Measurements from ENCODE around the gene SYCP1. TPM values are rescaled to one million over a fixed set of nuclear protein-coding genes. Genes with fewer than 3 reads are reported as not detected.
"Not testable (repeated sequence)": the region's sequence is repeated elsewhere in the genome, so short reads cannot be mapped to it uniquely, and the experiment has no call there.

SYCP1 gene
- total RNA-seq, 1 donor from 2014 or later = not detected

DNA sequence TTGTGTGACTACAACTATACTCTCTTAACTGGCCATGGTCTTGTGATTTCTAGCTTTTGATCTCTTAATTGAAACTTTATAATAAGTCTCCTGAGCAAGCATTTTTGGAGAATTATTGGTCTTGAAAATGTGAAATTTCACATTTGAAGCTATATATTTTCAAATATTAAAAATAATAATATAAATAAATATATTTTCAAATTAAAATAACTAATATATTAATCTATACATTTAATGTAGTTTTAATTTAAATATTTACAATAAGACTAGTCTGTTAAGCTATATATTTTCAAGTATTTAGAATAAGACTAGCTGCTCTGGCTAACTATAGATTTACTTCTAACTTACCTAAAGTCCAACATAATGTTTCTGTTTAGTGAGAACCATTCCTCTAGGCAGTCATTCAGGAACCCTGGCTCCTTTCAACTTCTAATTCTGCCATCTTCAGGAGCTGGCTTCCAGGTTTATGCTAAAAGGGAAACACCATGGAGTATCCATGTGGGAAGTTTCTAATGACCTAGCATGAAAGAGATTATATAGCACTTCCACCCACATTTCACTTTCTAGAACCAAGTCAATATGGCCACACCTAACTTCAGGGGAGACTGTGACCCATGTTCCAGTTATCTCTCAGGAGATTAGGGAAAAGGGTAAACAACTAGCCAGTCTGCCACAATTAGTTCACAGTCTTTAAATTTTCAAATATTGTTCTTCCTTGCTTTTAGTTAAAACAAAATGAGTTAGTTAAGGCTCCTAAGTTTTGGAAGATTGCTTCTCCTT lies 143.0 kb downstream of the SYCP1 start:
- Mint-ChIP-seq H3K27me3 (ENCODE audit: low read depth) (peaks cover 5% of the 10 kb centered on the region), H3K27ac (no peak overlapping the region), H3K36me3 (ENCODE audit: low read depth) (no peaks in the 10 kb centered on the region), H3K4me3 (ENCODE audit: low read depth) (no peak overlapping the region), H3K4me1 (ENCODE audit: low read depth) (no peaks in the 10 kb centered on the region), H3K9me3 (no peaks in the 10 kb centered on the region)
- intact Hi-C loops (cut with micrococcal nuclease) = no loop called here
- DNase-seq (ENCODE audit: low spot score) = no peak

DNA sequence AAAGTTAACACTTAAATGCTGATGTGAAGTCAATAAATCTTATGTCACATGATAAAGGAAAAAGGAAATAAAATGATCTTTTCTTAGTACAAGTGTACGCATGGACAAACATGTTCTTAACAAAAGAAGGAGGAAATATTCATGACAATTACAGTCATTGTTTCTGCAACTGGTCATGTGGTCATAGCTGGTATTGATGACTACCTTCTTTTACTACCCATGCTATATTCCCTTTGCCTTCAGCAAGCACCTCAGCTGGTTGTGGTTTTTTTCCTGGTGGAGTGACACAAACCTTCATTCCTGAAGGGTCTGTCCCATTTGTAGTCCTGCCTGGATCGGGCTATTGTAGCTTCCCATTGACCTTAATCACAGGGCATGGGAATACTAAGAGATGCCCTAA lies 151.5 kb downstream of the SYCP1 start:
- no peaks in the 10 kb centered on the region for H3K4me1 Mint-ChIP-seq (ENCODE audit: low read depth)
- DNase-seq (ENCODE audit: low spot score) = no peak
- H3K9me3 Mint-ChIP-seq = no peaks in the 10 kb centered on the region
- peaks cover 2% of the 10 kb centered on the region for H3K27me3 Mint-ChIP-seq (ENCODE audit: low read depth)
- no peak overlapping the region for H3K27ac Mint-ChIP-seq
- intact Hi-C loops (cut with micrococcal nuclease) = no loop called here
- H3K4me3 Mint-ChIP-seq (ENCODE audit: low read depth) = no peak overlapping the region
- no peaks in the 10 kb centered on the region for H3K36me3 Mint-ChIP-seq (ENCODE audit: low read depth)

DNA sequence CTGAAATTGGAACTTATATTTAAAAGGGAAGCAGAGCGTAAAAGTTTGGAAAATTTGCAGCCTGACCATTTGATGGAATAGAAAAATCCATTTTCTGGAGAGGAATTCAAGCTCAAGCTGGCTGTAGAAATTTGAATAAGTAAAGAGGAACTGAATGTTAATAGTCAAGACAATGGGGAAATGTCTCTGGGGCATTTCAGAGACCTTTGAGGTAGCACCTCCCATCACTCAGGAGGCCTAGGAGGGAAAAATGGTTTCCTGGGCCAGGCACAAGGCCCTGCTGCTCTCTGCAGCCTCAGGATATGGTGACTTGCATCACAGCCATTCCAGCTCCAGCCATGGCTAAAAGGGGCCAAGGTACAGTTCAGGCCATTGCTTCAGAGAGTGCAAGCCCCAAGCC lies 157.3 kb downstream of the SYCP1 start:
- no peaks in the 10 kb centered on the region for H3K4me1 Mint-ChIP-seq (ENCODE audit: low read depth)
- H3K27me3 Mint-ChIP-seq (ENCODE audit: low read depth) = peaks cover under 1% of the 10 kb centered on the region
- no peak overlapping the region for H3K4me3 Mint-ChIP-seq (ENCODE audit: low read depth)
- H3K9me3 Mint-ChIP-seq = no peaks in the 10 kb centered on the region
- H3K27ac Mint-ChIP-seq = no peak overlapping the region
- intact Hi-C loops (cut with micrococcal nuclease) = no loop called here
- DNase-seq (ENCODE audit: low spot score) = no peak
- H3K36me3 Mint-ChIP-seq (ENCODE audit: low read depth) = no peaks in the 10 kb centered on the region

GRCh38 chr1:115012434-115012833 lies 157.8 kb downstream of the SYCP1 start:
- no peak overlapping the region for H3K27ac Mint-ChIP-seq
- H3K4me1 Mint-ChIP-seq (ENCODE audit: low read depth) = no peaks in the 10 kb centered on the region
- H3K36me3 Mint-ChIP-seq (ENCODE audit: low read depth) = no peaks in the 10 kb centered on the region
- no peaks in the 10 kb centered on the region for H3K9me3 Mint-ChIP-seq
- no peak overlapping the region for H3K4me3 Mint-ChIP-seq (ENCODE audit: low read depth)
- intact Hi-C loops (cut with micrococcal nuclease) = no loop called here
- peaks cover 2% of the 10 kb centered on the region for H3K27me3 Mint-ChIP-seq (ENCODE audit: low read depth)
- DNase-seq (ENCODE audit: low spot score) = no peak

GRCh38 chr1:115013792-115014191 lies 159.1 kb downstream of the SYCP1 start:
- Mint-ChIP-seq H3K27ac (no peak overlapping the region), H3K4me1 (ENCODE audit: low read depth) (no peaks in the 10 kb centered on the region), H3K27me3 (ENCODE audit: low read depth) (peaks cover 2% of the 10 kb centered on the region), H3K4me3 (ENCODE audit: low read depth) (no peak overlapping the region), H3K36me3 (ENCODE audit: low read depth) (no peaks in the 10 kb centered on the region), H3K9me3 (no peaks in the 10 kb centered on the region)
- intact Hi-C loops (cut with micrococcal nuclease) = no loop called here
- no peak for DNase-seq (ENCODE audit: low spot score)

GRCh38 chr1:115019549-115019948 lies 164.9 kb downstream of the SYCP1 start:
- H3K36me3 Mint-ChIP-seq (ENCODE audit: low read depth) = not testable (repeated sequence)

DNA sequence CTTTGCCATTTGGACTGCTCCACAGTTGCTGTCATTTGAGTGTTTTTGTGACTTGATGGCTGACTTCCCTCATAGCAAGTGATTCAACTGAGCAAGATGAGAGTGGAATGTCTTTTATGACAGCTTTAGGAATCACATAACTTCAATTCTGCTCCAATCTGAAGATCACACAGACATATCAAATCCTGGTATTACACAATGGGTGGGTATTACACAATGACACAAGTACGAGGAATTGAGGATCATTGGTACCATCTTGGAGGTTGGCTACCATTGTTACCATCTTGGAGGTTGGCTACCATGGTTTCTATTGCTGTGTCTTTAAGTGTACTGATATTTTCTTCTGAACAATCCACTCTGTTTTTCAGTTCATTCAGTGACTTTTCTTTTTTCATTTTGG lies 166.5 kb downstream of the SYCP1 start:
- Mint-ChIP-seq H3K4me3 (ENCODE audit: low read depth) (no peak overlapping the region), H3K4me1 (ENCODE audit: low read depth) (no peaks in the 10 kb centered on the region), H3K9me3 (no peaks in the 10 kb centered on the region), H3K36me3 (ENCODE audit: low read depth) (no peaks in the 10 kb centered on the region), H3K27ac (no peak overlapping the region), H3K27me3 (ENCODE audit: low read depth) (peaks cover 11% of the 10 kb centered on the region)
- intact Hi-C loops (cut with micrococcal nuclease) = no loop called here
- DNase-seq (ENCODE audit: low spot score) = no peak

More at GRCh38 chr1:115019549-115019948, 164.9 kb downstream of the SYCP1 start:
- H3K27ac Mint-ChIP-seq; intact Hi-C loops (cut with micrococcal nuclease); H3K4me1 Mint-ChIP-seq (ENCODE audit: low read depth); H3K9me3 Mint-ChIP-seq; H3K4me3 Mint-ChIP-seq (ENCODE audit: low read depth); DNase-seq (ENCODE audit: low spot score): not testable (repeated sequence)
- H3K27me3 Mint-ChIP-seq (ENCODE audit: low read depth) = peaks cover 11% of the 10 kb centered on the region

DNA sequence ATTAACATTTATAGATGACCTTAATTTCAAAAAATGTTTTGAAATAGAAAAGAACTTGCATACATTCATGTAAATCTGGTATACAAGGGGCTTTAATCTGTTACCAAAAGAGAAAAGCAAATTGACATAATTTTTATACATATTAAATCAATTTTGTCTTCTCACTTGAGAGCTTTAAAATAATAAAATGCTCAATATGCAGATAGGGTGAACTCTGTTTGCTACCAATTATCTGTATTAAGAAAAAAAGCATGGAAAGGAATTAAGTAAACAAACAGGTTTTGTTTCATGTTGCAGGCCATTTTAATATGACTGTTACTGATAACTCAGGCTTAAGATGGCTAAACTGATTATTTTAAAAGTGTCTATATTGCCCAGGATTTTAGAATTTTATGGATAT lies 168.9 kb downstream of the SYCP1 start:
- intact Hi-C loops (cut with micrococcal nuclease) = no loop called here
- no peaks in the 10 kb centered on the region for H3K4me1 Mint-ChIP-seq (ENCODE audit: low read depth)
- H3K9me3 Mint-ChIP-seq = no peaks in the 10 kb centered on the region
- no peak overlapping the region for H3K4me3 Mint-ChIP-seq (ENCODE audit: low read depth)
- no peak for DNase-seq (ENCODE audit: low spot score)
- peaks cover 11% of the 10 kb centered on the region for H3K27me3 Mint-ChIP-seq (ENCODE audit: low read depth)
- H3K27ac Mint-ChIP-seq = no peak overlapping the region
- no peaks in the 10 kb centered on the region for H3K36me3 Mint-ChIP-seq (ENCODE audit: low read depth)

DNA sequence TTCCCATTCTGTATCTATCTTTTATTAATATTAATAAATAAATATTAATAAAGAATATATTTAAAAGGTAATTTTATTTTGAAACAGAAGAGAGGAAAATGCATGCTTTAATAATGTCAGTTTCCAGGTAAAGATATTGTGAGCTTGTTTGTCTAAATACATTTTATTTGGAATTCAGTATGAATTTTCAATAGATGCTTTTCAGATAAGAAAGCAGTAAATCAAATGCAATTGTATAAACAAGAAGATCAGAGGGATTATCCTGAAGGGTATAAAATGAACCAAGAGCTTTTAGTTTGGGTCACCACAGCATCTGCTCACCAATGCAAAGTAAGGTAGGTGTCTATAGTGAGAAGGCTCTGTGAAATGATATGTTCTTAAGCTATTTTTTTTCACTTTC lies 174.9 kb downstream of the SYCP1 start, which contains the start of gene TSHB:
TSS of gene TSHB (plus strand) at position 301 of the 400 bp plus-strand sequence. CDS start 3,537 bp downstream, outside the sequence.
- H3K36me3 Mint-ChIP-seq (ENCODE audit: low read depth) = no peaks in the 10 kb centered on the region
- no peak for DNase-seq (ENCODE audit: low spot score)
- H3K27me3 Mint-ChIP-seq (ENCODE audit: low read depth) = peaks cover 15% of the 10 kb centered on the region
- intact Hi-C loops (cut with micrococcal nuclease) = no loop called here
- no peak within 1 kb of the TSS for H3K4me3 Mint-ChIP-seq (ENCODE audit: low read depth)
- no peak within 1 kb of the TSS for H3K27ac Mint-ChIP-seq
- H3K9me3 Mint-ChIP-seq = no peaks in the 10 kb centered on the region
- H3K4me1 Mint-ChIP-seq (ENCODE audit: low read depth) = no peaks in the 10 kb centered on the region

- peaks cover 15% of the 10 kb centered on the region for H3K27me3 Mint-ChIP-seq (ENCODE audit: low read depth)
Observed at GRCh38 chr1:115031595-115031994, 176.9 kb downstream of the SYCP1 start.

DNA sequence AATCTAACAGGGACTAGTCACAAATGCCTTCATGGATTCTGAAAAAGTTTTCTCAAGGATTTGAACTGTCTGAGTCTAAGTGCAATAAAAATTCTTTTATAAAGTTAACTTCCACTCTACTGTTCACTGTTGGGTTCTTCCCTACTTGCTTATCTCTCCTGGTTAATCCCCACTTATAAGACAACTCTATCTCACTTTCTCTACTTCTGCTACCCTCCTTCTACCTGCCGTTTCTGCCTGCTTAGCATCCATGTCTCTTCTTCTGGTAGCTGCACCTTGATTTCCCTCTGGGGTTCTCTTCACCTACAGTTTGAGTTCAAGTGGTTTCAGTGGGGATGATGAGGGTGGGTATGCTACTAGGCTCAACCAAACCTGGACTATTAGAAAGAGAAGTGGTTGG lies 181.0 kb downstream of the SYCP1 start:
- Mint-ChIP-seq H3K4me3 (ENCODE audit: low read depth) (no peak overlapping the region), H3K4me1 (ENCODE audit: low read depth) (no peaks in the 10 kb centered on the region), H3K9me3 (no peaks in the 10 kb centered on the region), H3K27me3 (ENCODE audit: low read depth) (peaks cover 5% of the 10 kb centered on the region), H3K27ac (no peak overlapping the region), H3K36me3 (ENCODE audit: low read depth) (no peaks in the 10 kb centered on the region)
- intact Hi-C loops (cut with micrococcal nuclease) = no loop called here
- DNase-seq (ENCODE audit: low spot score) = no peak

More at GRCh38 chr1:115031595-115031994, 176.9 kb downstream of the SYCP1 start:
- H3K9me3 Mint-ChIP-seq = no peaks in the 10 kb centered on the region
- H3K4me1 Mint-ChIP-seq (ENCODE audit: low read depth) = no peaks in the 10 kb centered on the region
- DNase-seq (ENCODE audit: low spot score) = no peak
- H3K36me3 Mint-ChIP-seq (ENCODE audit: low read depth) = no peaks in the 10 kb centered on the region
- H3K4me3 Mint-ChIP-seq (ENCODE audit: low read depth) = no peak overlapping the region
- H3K27ac Mint-ChIP-seq = no peak overlapping the region
- intact Hi-C loops (cut with micrococcal nuclease) = no loop called here

DNA sequence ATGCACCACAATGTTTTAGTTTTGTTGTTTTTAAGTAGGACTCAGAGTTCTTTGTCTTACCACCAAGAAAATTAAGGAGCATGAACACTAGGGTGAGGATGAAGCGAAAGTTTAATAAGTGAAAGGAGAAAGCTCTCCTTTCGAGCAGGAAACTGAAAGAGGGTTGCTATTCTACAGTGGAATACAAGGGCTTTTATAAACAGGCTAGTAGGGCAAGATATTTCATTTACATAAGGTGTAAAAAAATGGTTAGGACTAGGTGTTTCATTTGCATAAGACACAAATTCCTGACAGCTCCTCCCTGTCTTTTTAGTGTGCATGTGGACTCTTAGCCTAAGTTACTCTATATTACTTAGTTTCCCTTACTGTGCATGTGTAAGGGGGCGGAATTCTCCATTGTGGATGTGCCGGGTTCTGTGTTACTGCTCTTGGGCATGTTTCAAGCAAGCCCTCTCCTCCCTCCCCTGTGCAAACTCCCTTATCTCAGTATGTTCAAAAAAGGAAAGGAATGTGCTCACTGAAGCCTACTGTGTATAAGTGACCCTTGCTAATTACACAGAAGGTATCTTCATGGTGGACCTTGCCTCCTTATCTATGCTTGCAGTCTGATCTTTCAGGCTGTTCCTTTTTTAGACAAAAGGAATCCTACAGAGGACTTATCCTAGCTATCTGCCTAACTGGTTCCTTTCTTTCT lies 182.3 kb downstream of the SYCP1 start:
- Mint-ChIP-seq H3K9me3 (no peaks in the 10 kb centered on the region), H3K27me3 (ENCODE audit: low read depth) (peaks cover 4% of the 10 kb centered on the region), H3K4me1 (ENCODE audit: low read depth) (no peaks in the 10 kb centered on the region), H3K4me3 (ENCODE audit: low read depth) (no peak overlapping the region), H3K36me3 (ENCODE audit: low read depth) (no peaks in the 10 kb centered on the region), H3K27ac (no peak overlapping the region)
- intact Hi-C loops (cut with micrococcal nuclease) = no loop called here
- no peak for DNase-seq (ENCODE audit: low spot score)

GRCh38 chr1:115040501-115040900 lies 185.8 kb downstream of the SYCP1 start:
- no peak for DNase-seq (ENCODE audit: low spot score)
- Mint-ChIP-seq H3K27me3 (ENCODE audit: low read depth) (peaks cover 8% of the 10 kb centered on the region), H3K4me3 (ENCODE audit: low read depth) (no peak overlapping the region), H3K4me1 (ENCODE audit: low read depth) (no peaks in the 10 kb centered on the region), H3K9me3 (no peaks in the 10 kb centered on the region), H3K27ac (no peak overlapping the region), H3K36me3 (ENCODE audit: low read depth) (no peaks in the 10 kb centered on the region)
- intact Hi-C loops (cut with micrococcal nuclease) = no loop called here

Data from activated T-helper 2 cell treated with anti-CD3 and anti-CD28 coated beads, Interferon-gamma antibody, Interleukin-2, Interleukin-4, amounts not matched to agents 10 μg/mL and 5 μg/mL and 100 μg/mL, durations not matched to agents 14 hours and 24 hours and 36 hours (primary cell).